IPS-20b (cell line): Measurements from ENCODE around the gene DNAJC18.
"Not testable (repeated sequence)": the region's sequence is repeated elsewhere in the genome, so short reads cannot be mapped to it uniquely, and the experiment has no call there.

ENCODE experiments used
- H3K27ac ChIP-seq: one replicate; pipeline ENCODE4 v1.5.1; 2013; ENCODE audit warnings: low read length
- H3K27me3 ChIP-seq: 2 replicates; pipeline ENCODE4 v1.6.1; 2013; ENCODE audit warnings: mild to moderate bottlenecking, low read length, inconsistent platforms; ENCODE audit not compliant: insufficient read depth
- H3K36me3 ChIP-seq: 2 replicates; pipeline ENCODE4 v1.6.1; 2013; ENCODE audit warnings: low read depth, mild to moderate bottlenecking, inconsistent platforms, low read length, moderate library complexity; ENCODE audit not compliant: insufficient read depth
- H3K4me1 ChIP-seq: 2 replicates; pipeline ENCODE4 v1.6.1; 2013; ENCODE audit warnings: mild to moderate bottlenecking, control low read depth, inconsistent platforms, low read length, moderate library complexity; ENCODE audit not compliant: insufficient read depth
- H3K4me3 ChIP-seq: 2 replicates; pipeline ENCODE4 v1.5.1; 2013; ENCODE audit warnings: mild to moderate bottlenecking, low read length, inconsistent platforms
- H3K9ac ChIP-seq: 2 replicates; pipeline ENCODE4 v1.6.1; 2013; ENCODE audit warnings: low read depth, mild to moderate bottlenecking, inconsistent platforms, low read length, moderate library complexity
- H3K9me3 ChIP-seq: 2 replicates; pipeline ENCODE4 v1.6.1; 2013; ENCODE audit warnings: mild to moderate bottlenecking, low read depth, low read length, inconsistent platforms; ENCODE audit not compliant: insufficient read depth

Gene DNAJC18

DNA sequence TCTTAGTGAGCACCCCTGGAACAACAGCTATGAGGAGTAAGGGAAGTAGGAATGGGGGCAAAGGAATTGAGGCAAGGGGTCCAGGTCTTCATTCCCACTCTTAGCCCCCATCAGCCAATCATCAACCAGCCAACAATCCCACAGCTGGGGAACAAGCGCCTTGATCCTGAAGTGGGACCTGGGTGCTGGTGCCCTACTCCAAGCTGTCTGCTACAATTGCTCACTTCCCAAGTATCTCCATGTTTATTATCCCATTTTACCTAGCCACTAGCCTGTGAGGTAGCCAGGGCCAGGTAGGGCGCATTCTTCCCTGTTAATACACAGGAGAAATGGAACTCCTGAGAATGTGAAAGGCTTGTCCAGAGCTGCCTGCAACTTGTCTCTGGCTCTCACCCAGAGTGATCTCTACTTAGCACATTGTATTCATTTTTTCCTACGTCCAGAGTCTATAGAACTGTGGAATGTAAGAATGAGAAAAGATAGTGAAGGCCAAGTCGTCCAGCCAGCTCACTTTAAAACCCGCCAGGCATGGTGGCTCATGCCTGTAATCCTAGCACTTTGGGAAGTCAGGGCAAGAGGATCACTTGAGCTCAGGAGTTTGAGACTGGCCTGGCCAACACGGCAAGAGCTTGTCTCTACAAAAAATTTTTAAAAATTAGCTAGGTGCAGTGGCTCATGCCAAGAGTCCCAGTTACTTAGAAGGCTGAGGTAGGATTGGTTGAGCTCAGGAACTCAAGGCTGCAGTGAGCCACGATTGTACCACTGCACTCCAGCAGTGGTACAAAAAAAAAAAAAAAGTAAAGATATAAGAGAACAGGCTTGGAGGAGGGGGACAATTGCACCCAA is 6.2 kb upstream of the DNAJC18 start:
- Histone ChIP-seq H3K4me1 (no peaks in the 10 kb centered on the region), H3K27me3 (no peaks in the 10 kb centered on the region), H3K27ac (no peak overlapping the region)

GRCh38 chr5:139443831-139444453 is 4.6 kb upstream of the DNAJC18 start:
- Histone ChIP-seq H3K27ac (no peak overlapping the region), H3K9ac (no peak overlapping the region), H3K4me1 (peaks cover 4% of the 10 kb centered on the region; the same call in 1 of the 2 replicates), H3K9me3 (no peaks in the 10 kb centered on the region), H3K27me3 (no peaks in the 10 kb centered on the region), H3K4me3 (no peak overlapping the region), H3K36me3 (no peaks in the 10 kb centered on the region)

More for the DNA sequence above, 6.2 kb upstream of the DNAJC18 start:
- Histone ChIP-seq H3K9ac (no peak overlapping the region), H3K36me3 (no peaks in the 10 kb centered on the region), H3K4me3 (no peak overlapping the region), H3K9me3 (no peaks in the 10 kb centered on the region)

DNA sequence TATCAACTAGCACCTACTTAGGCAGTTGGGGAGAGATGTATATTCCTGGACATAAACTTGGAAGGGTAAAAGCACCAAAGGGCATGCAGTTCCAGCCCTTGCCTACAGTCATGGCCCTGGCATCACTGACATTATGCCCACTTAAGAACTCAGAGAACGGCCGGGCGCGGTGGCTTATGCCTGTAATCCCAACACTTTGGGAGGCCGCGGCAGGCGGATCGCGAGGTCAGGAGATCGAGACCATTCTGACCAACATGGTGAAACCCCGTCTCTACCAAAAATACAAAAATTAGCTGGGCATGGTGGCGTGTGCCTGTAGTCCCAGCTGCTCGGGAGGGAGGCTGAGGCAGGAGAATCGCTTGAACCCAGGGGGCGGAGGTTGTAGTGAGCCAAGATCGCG is 1.1 kb upstream of the DNAJC18 start:
- H3K9ac ChIP-seq, H3K27ac ChIP-seq, H3K36me3 ChIP-seq, H3K27me3 ChIP-seq, H3K9me3 ChIP-seq, H3K4me3 ChIP-seq, H3K4me1 ChIP-seq: not testable (repeated sequence)

- H3K27ac ChIP-seq, result no peak overlapping the region
- peak overlapping the region; percentile 94 for H3K4me3 ChIP-seq
- peak overlapping the region; percentile 46; the same call in 1 of the 2 replicates for H3K9ac ChIP-seq
These were observed 665 bp downstream of the DNAJC18 start for GRCh38 chr5:139438707-139439012.

GRCh38 chr5:139435676-139436075 is 3.6 kb downstream of the DNAJC18 start:
- no peak overlapping the region for H3K9ac ChIP-seq
- H3K4me1 ChIP-seq, result peaks cover 7% of the 10 kb centered on the region; the same call in 1 of the 2 replicates
- peaks cover 14% of the 10 kb centered on the region; the same call in 1 of the 2 replicates for H3K36me3 ChIP-seq
- no peak overlapping the region for H3K4me3 ChIP-seq
- no peak overlapping the region for H3K27ac ChIP-seq
- H3K27me3 ChIP-seq, result no peaks in the 10 kb centered on the region
- no peaks in the 10 kb centered on the region for H3K9me3 ChIP-seq

More at GRCh38 chr5:139438707-139439012, 665 bp downstream of the DNAJC18 start:
- H3K27me3 ChIP-seq, result no peaks in the 10 kb centered on the region
- H3K36me3 ChIP-seq, result peaks cover 6% of the 10 kb centered on the region; the same call in 1 of the 2 replicates
- H3K9me3 ChIP-seq, result no peaks in the 10 kb centered on the region
- peaks cover 7% of the 10 kb centered on the region; the same call in 1 of the 2 replicates for H3K4me1 ChIP-seq

GRCh38 chr5:139431706-139432105 is 7.6 kb downstream of the DNAJC18 start:
- H3K4me1 ChIP-seq, result no peaks in the 10 kb centered on the region
- H3K9ac ChIP-seq, result no peak overlapping the region
- H3K27ac ChIP-seq, result no peak overlapping the region
- H3K27me3 ChIP-seq, result no peaks in the 10 kb centered on the region
- H3K36me3 ChIP-seq, result peaks cover 34% of the 10 kb centered on the region
- no peak overlapping the region for H3K4me3 ChIP-seq
- no peaks in the 10 kb centered on the region for H3K9me3 ChIP-seq

DNA sequence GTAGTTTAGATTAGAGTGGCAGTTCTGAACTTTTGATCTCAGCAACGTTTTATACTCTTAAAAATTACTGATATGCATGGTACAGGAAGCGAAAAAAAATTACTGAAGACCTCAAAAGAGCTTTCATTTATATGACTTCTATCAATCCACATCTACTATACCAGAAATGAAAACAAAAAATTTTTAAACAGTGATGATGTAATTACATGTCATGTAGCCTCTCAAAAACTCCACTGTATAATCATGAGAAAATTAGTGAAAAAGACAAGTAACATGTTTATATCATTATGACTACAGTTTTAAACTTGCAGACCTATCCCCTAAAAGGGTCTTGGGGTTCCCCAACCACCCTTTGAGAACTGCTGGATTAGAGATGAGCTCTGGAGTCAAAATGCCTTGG is 9.3 kb downstream of the DNAJC18 start:
- Histone ChIP-seq H3K9ac (no peak overlapping the region), H3K36me3 (peaks cover 49% of the 10 kb centered on the region), H3K27ac (no peak overlapping the region), H3K9me3 (no peaks in the 10 kb centered on the region), H3K4me1 (no peaks in the 10 kb centered on the region), H3K27me3 (no peaks in the 10 kb centered on the region), H3K4me3 (no peak overlapping the region)

- H3K4me3 ChIP-seq, result no peak overlapping the region
- H3K27ac ChIP-seq, result no peak overlapping the region
- H3K9me3 ChIP-seq, result no peaks in the 10 kb centered on the region
- no peak overlapping the region for H3K9ac ChIP-seq
- H3K27me3 ChIP-seq, result no peaks in the 10 kb centered on the region
- H3K36me3 ChIP-seq, result peaks cover 69% of the 10 kb centered on the region
- no peaks in the 10 kb centered on the region for H3K4me1 ChIP-seq
These were observed 13.0 kb downstream of the DNAJC18 start for GRCh38 chr5:139426203-139426885.

GRCh38 chr5:139425497-139425896 is 13.8 kb downstream of the DNAJC18 start:
- H3K36me3 ChIP-seq, result peaks cover 76% of the 10 kb centered on the region
- H3K4me3 ChIP-seq, result no peak overlapping the region
- H3K4me1 ChIP-seq, result no peaks in the 10 kb centered on the region
- no peaks in the 10 kb centered on the region for H3K9me3 ChIP-seq
- H3K27me3 ChIP-seq, result no peaks in the 10 kb centered on the region
- H3K27ac ChIP-seq, result no peak overlapping the region
- no peak overlapping the region for H3K9ac ChIP-seq

DNA sequence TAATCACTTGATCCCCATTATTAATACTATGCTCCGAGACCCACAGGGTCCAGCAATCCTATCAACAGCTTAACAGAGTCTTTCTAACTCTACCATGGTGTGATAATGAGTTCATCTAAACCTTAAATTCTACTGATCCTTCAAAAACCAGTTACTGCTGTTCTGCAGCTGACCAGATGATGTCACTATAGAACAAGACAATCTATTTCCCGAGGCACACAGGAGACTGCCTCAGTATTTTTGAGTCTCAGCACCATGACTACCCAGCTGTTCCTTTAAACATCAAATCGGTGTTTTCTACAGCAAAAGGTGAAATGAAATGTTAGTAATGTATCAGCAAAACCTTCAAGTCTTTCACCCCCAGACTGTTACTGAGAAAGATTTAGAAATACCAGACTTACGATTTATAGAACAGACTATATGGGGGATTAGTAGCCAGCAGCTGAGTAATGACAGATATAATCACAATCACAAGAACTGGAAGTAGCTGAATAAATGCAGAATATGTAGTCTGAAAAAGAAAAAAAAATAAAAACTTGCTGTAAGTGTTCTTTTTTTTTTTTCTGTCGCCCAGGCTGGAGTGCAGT is 16.9 kb downstream of the DNAJC18 start:
- no peak overlapping the region for H3K4me3 ChIP-seq
- no peaks in the 10 kb centered on the region for H3K27me3 ChIP-seq
- no peak overlapping the region for H3K9ac ChIP-seq
- H3K9me3 ChIP-seq, result no peaks in the 10 kb centered on the region
- H3K36me3 ChIP-seq, result peaks cover 74% of the 10 kb centered on the region
- H3K4me1 ChIP-seq, result peaks cover 8% of the 10 kb centered on the region; the same call in 1 of the 2 replicates
- H3K27ac ChIP-seq, result no peak overlapping the region
